ENCODE measurements around the gene MMAB.

Gene MMAB

GRCh38 chr12:109601557-109601956 lies 28.3 kb upstream of the MMAB start:
- FAIRE-seq, result no peak

- FAIRE-seq, result no peak
Measured at GRCh38 chr12:109600995-109601394, 27.7 kb upstream of the MMAB start.

GRCh38 chr12:109600481-109600880 lies 27.2 kb upstream of the MMAB start:
- FAIRE-seq, result no peak

GRCh38 chr12:109599087-109599486 lies 25.8 kb upstream of the MMAB start:
- FAIRE-seq, result no peak

- no peak for FAIRE-seq
Measured at GRCh38 chr12:109598428-109598854, 25.1 kb upstream of the MMAB start.

GRCh38 chr12:109597795-109598427 lies 24.6 kb upstream of the MMAB start:
- FAIRE-seq, result no peak

GRCh38 chr12:109597414-109597794 lies 24.1 kb upstream of the MMAB start:
- no peak for FAIRE-seq

GRCh38 chr12:109596418-109597244 lies 23.3 kb upstream of the MMAB start:
- no peak for FAIRE-seq

GRCh38 chr12:109595321-109595902 lies 22.1 kb upstream of the MMAB start:
- FAIRE-seq, result no peak

- FAIRE-seq, result no peak
Measured at GRCh38 chr12:109594556-109595317, 21.4 kb upstream of the MMAB start.

- FAIRE-seq, result no peak
Measured at GRCh38 chr12:109592905-109593272, 19.6 kb upstream of the MMAB start.

GRCh38 chr12:109592195-109592904 lies 19.0 kb upstream of the MMAB start:
- no peak for FAIRE-seq

- no peak for FAIRE-seq
Measured at GRCh38 chr12:109591041-109591440, 17.7 kb upstream of the MMAB start.

- FAIRE-seq, result no peak
Measured at GRCh38 chr12:109590566-109590965, 17.3 kb upstream of the MMAB start.

GRCh38 chr12:109589691-109590245 lies 16.5 kb upstream of the MMAB start:
- FAIRE-seq, result no peak

GRCh38 chr12:109589240-109589590 lies 15.9 kb upstream of the MMAB start:
- no peak for FAIRE-seq

GRCh38 chr12:109588461-109589239 lies 15.3 kb upstream of the MMAB start:
- no peak for FAIRE-seq

GRCh38 chr12:109587921-109588320 lies 14.6 kb upstream of the MMAB start:
- no peak for FAIRE-seq

GRCh38 chr12:109586385-109587296 lies 13.3 kb upstream of the MMAB start:
- FAIRE-seq, result no peak

- FAIRE-seq, result no peak
Measured at GRCh38 chr12:109583733-109584132, 10.4 kb upstream of the MMAB start.

GRCh38 chr12:109582636-109583035 lies 9.3 kb upstream of the MMAB start:
- FAIRE-seq, result no peak

All from A204.1 (cell line).